Skin of body (tissue), 2 donors: ENCODE measurements around the gene KCTD5. TPM values are rescaled to one million over a fixed set of nuclear protein-coding genes. Genes with fewer than 3 reads are reported as not detected.
"Not testable (repeated sequence)": the region's sequence is repeated elsewhere in the genome, so short reads cannot be mapped to it uniquely, and the experiment has no call there.

Source experiments
- DNase-seq: peaks from one replicate; lab custom pipeline; 2025; lab: John Stamatoyannopoulos, UW
- total RNA-seq: library from RNA; depleted of rRNA; stranded (reverse); fragments of >200 nt; gene quantifications from one replicate; pipeline ENCODE4 v1.2.3, GENCODE V29; 2014

Gene KCTD5
- total RNA-seq, 1 donor from 2014 or later = 13.6 TPM

GRCh38 chr16:2721634-2722173 is 39.4 kb downstream of the KCTD5 start:
- not testable (repeated sequence) for DNase-seq

- DNase-seq = no peak
Observed at GRCh38 chr16:2724088-2724676, 41.9 kb downstream of the KCTD5 start.

GRCh38 chr16:2724816-2725348 is 42.6 kb downstream of the KCTD5 start:
- DNase-seq = no peak

- no peak for DNase-seq
Observed at GRCh38 chr16:2726923-2727322, 44.6 kb downstream of the KCTD5 start.

- DNase-seq = no peak
Observed at GRCh38 chr16:2728034-2728433, 45.7 kb downstream of the KCTD5 start.

GRCh38 chr16:2734844-2735515 is 52.7 kb downstream of the KCTD5 start:
- no peak for DNase-seq

- no peak for DNase-seq
Observed at GRCh38 chr16:2736476-2737237, 54.3 kb downstream of the KCTD5 start.

- DNase-seq = no peak
Observed at GRCh38 chr16:2737238-2737605, 54.9 kb downstream of the KCTD5 start.

- no peak for DNase-seq
Observed at GRCh38 chr16:2737895-2738418, 55.6 kb downstream of the KCTD5 start.

GRCh38 chr16:2738615-2739014 is 56.3 kb downstream of the KCTD5 start:
- DNase-seq = no peak

- no peak for DNase-seq
Observed at GRCh38 chr16:2739625-2740430, 57.5 kb downstream of the KCTD5 start.

- no peak for DNase-seq
Observed at GRCh38 chr16:2740476-2740875, 58.2 kb downstream of the KCTD5 start.

GRCh38 chr16:2741168-2741567 is 58.8 kb downstream of the KCTD5 start:
- DNase-seq = no peak

- DNase-seq = no peak
Observed at GRCh38 chr16:2742323-2743006, 60.1 kb downstream of the KCTD5 start.

- DNase-seq = no peak
Observed at GRCh38 chr16:2743007-2743810, 60.9 kb downstream of the KCTD5 start.

GRCh38 chr16:2744711-2745110 is 62.4 kb downstream of the KCTD5 start:
- DNase-seq = no peak

- DNase-seq = no peak
Observed at GRCh38 chr16:2745116-2745890, 63.0 kb downstream of the KCTD5 start.

- DNase-seq = no peak
Observed at GRCh38 chr16:2745961-2746360, 63.6 kb downstream of the KCTD5 start.
